H1 (cell line): ENCODE results near the gene ZBTB49. TPM values are rescaled to one million over a fixed set of nuclear protein-coding genes. Genes with fewer than 3 reads are reported as not detected.

Experiments used
- CTCF ChIA-PET: fragments of 300-600 bp; sonication (Branson Sonifier 250); formaldehyde crosslinking; loops from one replicate; lab custom pipeline; 2021; ENCODE audit not compliant: partially characterized antibody; lab: Charles Lee
- POLR2A ChIA-PET: fragments of 300-600 bp; sonication (Branson Sonifier 250); formaldehyde crosslinking; loops from one replicate; lab custom pipeline; 2021; ENCODE audit warnings: inconsistent platforms; ENCODE audit not compliant: partially characterized antibody; lab: Charles Lee
- DNase-seq, 2 experiments: peaks; one replicate each; pipeline versions ENCODE4 v3.0.0 to v3.0.0-alpha.2; 2010 to 2022; ENCODE audit warnings: low spot score in 2 of 2, low read depth in 1 of 2, mixed read lengths in 1 of 2
- FAIRE-seq: peaks from 2 replicates; lab custom pipeline; 2011; peaks lifted over from hg19 to GRCh38; lab: Jason Lieb, UNC
- H2AFZ ChIP-seq: 2 replicates; pipeline ENCODE4 v1.8.1; 2012; ENCODE audit warnings: low read length, inconsistent platforms
- H2AK5ac ChIP-seq: 2 replicates; pipeline ENCODE4 v1.6.1; 2013; ENCODE audit warnings: low read depth, low read length
- H2BK120ac ChIP-seq: replicated peaks from 2 replicates; pipeline ENCODE3; 2013; ENCODE audit warnings: low read depth, low read length, inconsistent platforms
- H2BK12ac ChIP-seq: 2 replicates; pipeline ENCODE4 v1.6.1; 2013; ENCODE audit warnings: low read depth, low read length
- H2BK15ac ChIP-seq: 2 replicates; pipeline ENCODE4 v1.6.1; 2013; ENCODE audit warnings: low read length
- H2BK20ac ChIP-seq: 2 replicates; pipeline ENCODE4 v1.6.1; 2013; ENCODE audit warnings: low read length
- H2BK5ac ChIP-seq: 2 replicates; pipeline ENCODE4 v1.6.1; 2013; ENCODE audit warnings: low read depth, low read length
- H3K14ac ChIP-seq: 2 replicates; pipeline ENCODE4 v1.6.1; 2013; ENCODE audit warnings: inconsistent platforms; ENCODE audit not compliant: insufficient read length
- H3K18ac ChIP-seq: 2 replicates; pipeline ENCODE4 v1.6.1; 2013; ENCODE audit warnings: low read length; ENCODE audit errors: extremely low read depth
- H3K23ac ChIP-seq: 2 replicates; pipeline ENCODE4 v1.6.1; 2013; ENCODE audit warnings: inconsistent platforms; ENCODE audit not compliant: insufficient read length
- H3K23me2 ChIP-seq: 2 replicates; pipeline ENCODE4 v1.6.1; 2013; ENCODE audit warnings: low read depth, low read length
- H3K27ac ChIP-seq: 2 replicates; pipeline ENCODE4 v1.6.1; 2011; ENCODE audit warnings: low read depth, low read length, inconsistent platforms
- H3K27me3 ChIP-seq, 4 experiments: replicated peaks in 1 of 4; 1 replicate in 1 of 4; 2 replicates in 3 of 4; pipeline versions ENCODE4 v1.6.1 to v1.8.1; 2011 to 2013; ENCODE audit warnings: low read length in 3 of 4, mild to moderate bottlenecking in 3 of 4, inconsistent platforms in 2 of 4, mixed read lengths in 2 of 4, moderate library complexity in 1 of 4; ENCODE audit not compliant: control insufficient read depth in 3 of 4, insufficient read depth in 3 of 4; ENCODE audit errors: extremely low read depth in 1 of 4
- H3K36me3 ChIP-seq, 4 experiments: 2 replicates each; pipeline versions ENCODE4 v1.6.1 to v1.8.1; 2011 to 2013; ENCODE audit warnings: mild to moderate bottlenecking in 4 of 4, low read length in 3 of 4, moderate library complexity in 2 of 4, control low read depth in 1 of 4, inconsistent platforms in 1 of 4; ENCODE audit not compliant: insufficient read depth in 4 of 4, control insufficient read depth in 2 of 4
- H3K4ac ChIP-seq: replicated peaks from 2 replicates; pipeline ENCODE3; 2013; ENCODE audit warnings: low read length, low read depth, mixed read lengths, inconsistent platforms; ENCODE audit not compliant: insufficient read length
- H3K4me1 ChIP-seq, 4 experiments: replicated peaks in 1 of 4; 1 replicate in 1 of 4; 2 replicates in 3 of 4; pipeline versions ENCODE4 v1.6.1 to v1.8.1; 2011 to 2013; ENCODE audit warnings: low read length in 3 of 4, inconsistent platforms in 2 of 4, mixed read lengths in 1 of 4; ENCODE audit not compliant: insufficient read depth in 4 of 4, control insufficient read depth in 3 of 4
- H3K4me2 ChIP-seq, 2 experiments: 2 replicates each; pipeline versions ENCODE4 v1.6.1 to v1.8.1; 2011 to 2013; ENCODE audit warnings: low read depth in 2 of 2, low read length in 2 of 2, control low read depth in 1 of 2, inconsistent platforms in 1 of 2, mild to moderate bottlenecking in 1 of 2; ENCODE audit not compliant: insufficient read depth in 1 of 2
- H3K4me3 ChIP-seq, 4 experiments: fragments of 200-600, 300-600 bp in 1 of 4; sonication (generic), shearing (Covaris generic), sonication (Bioruptor Twin) in 1 of 4; 2 replicates each; pipeline versions ENCODE4 v1.5.1 to v1.8.1; 2011 to 2016; ENCODE audit warnings: low read length in 4 of 4, low read depth in 3 of 4, control low read depth in 2 of 4, inconsistent platforms in 2 of 4, mild to moderate bottlenecking in 2 of 4, mixed read lengths in 1 of 4, moderate library complexity in 1 of 4; ENCODE audit not compliant: insufficient read depth in 2 of 4; ENCODE audit errors: extremely low read depth in 1 of 4
- H3K56ac ChIP-seq: replicated peaks from 2 replicates; pipeline ENCODE3; 2013; ENCODE audit warnings: low read depth, mild to moderate bottlenecking, mixed read lengths, low read length, inconsistent platforms; ENCODE audit not compliant: insufficient read length
- H3K79me1 ChIP-seq: 2 replicates; pipeline ENCODE4 v1.6.1; 2013; ENCODE audit warnings: low read depth, low read length, control low read depth
- H3K79me2 ChIP-seq, 2 experiments: 2 replicates each; pipeline versions ENCODE4 v1.6.1 to v1.8.1; 2012 to 2013; ENCODE audit warnings: low read length in 2 of 2, mild to moderate bottlenecking in 2 of 2, inconsistent platforms in 1 of 2; ENCODE audit not compliant: insufficient read depth in 2 of 2, control insufficient read depth in 1 of 2
- H3K9ac ChIP-seq, 4 experiments: replicated peaks in 1 of 4; 1 replicate in 1 of 4; 2 replicates in 3 of 4; pipeline versions ENCODE4 v1.6.1 to v1.8.1; 2011 to 2013; ENCODE audit warnings: low read depth in 3 of 4, low read length in 3 of 4, control low read depth in 2 of 4, mild to moderate bottlenecking in 2 of 4, moderate library complexity in 2 of 4, inconsistent platforms in 1 of 4; ENCODE audit errors: extremely low read depth in 1 of 4
- H3K9me3 ChIP-seq, 2 experiments: 2 replicates each; pipeline versions ENCODE4 v1.6.1 to v1.8.1; 2012 to 2013; ENCODE audit warnings: mild to moderate bottlenecking in 2 of 2, moderate library complexity in 2 of 2, control low read depth in 1 of 2, inconsistent platforms in 1 of 2, low read depth in 1 of 2, low read length in 1 of 2, mixed read lengths in 1 of 2; ENCODE audit not compliant: insufficient read depth in 2 of 2
- H4K20me1 ChIP-seq, 2 experiments: replicated peaks in 1 of 2; 2 replicates each; pipeline versions ENCODE3 to v1.8.1; 2011 to 2013; ENCODE audit warnings: inconsistent platforms in 2 of 2, low read length in 2 of 2, mild to moderate bottlenecking in 1 of 2; ENCODE audit not compliant: insufficient read depth in 2 of 2, control insufficient read depth in 1 of 2
- H4K5ac ChIP-seq: 2 replicates; pipeline ENCODE4 v1.6.1; 2013; ENCODE audit warnings: low read length, low read depth, mixed read lengths, inconsistent platforms; ENCODE audit not compliant: insufficient read length
- H4K8ac ChIP-seq: 2 replicates; pipeline ENCODE4 v1.8.0; 2013; ENCODE audit warnings: mild to moderate bottlenecking, moderate library complexity, low read length, inconsistent platforms; ENCODE audit not compliant: insufficient read depth; ENCODE audit errors: extremely low read depth
- H4K91ac ChIP-seq: replicated peaks from 2 replicates; pipeline ENCODE3; 2013; ENCODE audit warnings: low read length, mixed read lengths, inconsistent platforms; ENCODE audit not compliant: insufficient read length
- EZH2 ChIP-seq: fragments of 200-600 bp; sonication (generic); IDR thresholded peaks from 2 replicates; pipeline ENCODE4 v1.7.1; 2012; ENCODE audit warnings: low read depth, mild to moderate bottlenecking, moderate library complexity, low read length, inconsistent platforms; ENCODE audit not compliant: severe bottlenecking
- HDAC6 ChIP-seq: IDR thresholded peaks from one replicate; pipeline ENCODE4 v1.7.1; 2012; ENCODE audit warnings: low read depth, mild to moderate bottlenecking, inconsistent platforms, low read length, moderate library complexity
- JUN ChIP-seq: IDR thresholded peaks from 2 replicates; pipeline ENCODE4 v1.6.1; 2011; ENCODE audit warnings: low read depth, mild to moderate bottlenecking, improper control_type of control experiment, low read length
- WGBS, 2 experiments: shearing (Covaris generic) in 1 of 2; methylation state at CpG; one replicate each; pipeline versions ENCODE4 v1.1.6 to v1.1.7; 2013 to 2015; ENCODE audit warnings: low lambda C conversion rate in 2 of 2, mixed read lengths in 2 of 2, inconsistent platforms in 1 of 2, low coverage in 1 of 2, missing lambda C conversion rate in 1 of 2; ENCODE audit not compliant: insufficient replicate concordance in 2 of 2, insufficient coverage in 1 of 2, insufficient read length in 1 of 2; ENCODE audit errors: extremely low coverage in 1 of 2, missing lambda C conversion rate in 1 of 2; 5-methylcytosine and 5-hydroxymethylcytosine counted together
- polyA plus RNA-seq, 7 experiments: library from polyadenylated mRNA; depleted of rRNA in 3 of 7; stranded (reverse) in 5 of 7; unstranded in 2 of 7; fragments of >200 nt in 5 of 7; fragments of 200-250 nt in 2 of 7; gene quantifications; 1 replicate in 5 of 7; 2 replicates in 1 of 7; 4 replicates in 1 of 7; pipeline versions ENCODE4 v1.2.1 to v1.2.3, GENCODE V29; 2011 to 2013; ENCODE audit warnings: missing spikeins in 2 of 7, mixed read lengths in 2 of 7
- total RNA-seq: library from RNA; stranded (reverse); fragmentation: NEBNext Ultra II Directional; extraction: Animal tissue kit (Norgen Biotek cat#: 25700); gene quantifications from 2 replicates; pipeline ENCODE4 v1.2.1, GENCODE V29; 2021

The ZBTB49 gene
- total and polyA plus RNA-seq, 2 of the 8 experiments (the other 6 are each of a cell fraction or from before 2014, with no cell fraction given) = 4.2 to 6.8 TPM

DNA sequence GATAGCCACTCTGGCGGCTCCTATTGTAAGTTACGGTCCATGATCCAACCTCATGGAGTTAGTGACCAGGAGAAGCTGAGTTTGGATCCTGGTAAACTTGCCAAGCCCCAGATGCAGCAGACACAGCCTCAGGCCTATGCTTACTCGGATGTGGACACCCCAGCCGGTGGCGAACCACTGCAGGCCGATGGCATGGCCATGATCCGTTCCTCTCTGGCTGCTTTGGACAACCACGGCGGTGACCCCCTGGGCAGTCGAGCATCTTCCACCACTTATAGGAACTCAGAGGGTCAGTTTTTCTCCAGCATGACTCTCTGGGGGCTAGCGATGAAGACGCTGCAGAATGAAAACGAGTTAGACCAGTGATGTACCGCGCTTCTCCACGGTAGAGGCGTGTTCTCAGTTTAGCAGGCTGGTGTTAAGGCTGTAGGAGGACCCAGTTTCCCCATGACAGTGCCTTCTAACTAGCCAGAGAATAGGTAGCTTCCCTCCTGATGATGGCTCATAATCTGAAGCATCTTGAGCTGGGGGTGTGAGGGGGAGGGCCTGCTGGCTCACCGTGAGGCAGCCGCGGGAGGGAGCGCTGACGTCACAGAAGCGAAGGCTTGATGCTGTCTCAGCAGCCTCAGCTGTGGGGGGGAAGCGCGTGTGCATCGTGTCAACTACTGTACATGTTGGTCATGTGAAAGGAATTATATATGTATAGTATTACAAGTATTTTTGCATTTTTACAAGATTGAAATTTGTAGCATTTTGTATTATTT lies 31.1 kb downstream of the ZBTB49 start:
- Histone ChIP-seq H2BK20ac (no peak overlapping the region), H2AK5ac (no peak overlapping the region), H3K4ac (no peak overlapping the region), H3K9me3 (no peaks in the 10 kb centered on the region), H3K4me1 (0 out of 7 replicates have a peak, but pooled peaks cover 0 to 6% (median 0%) of the 10 kb centered on the region in 4 experiments), H3K36me3 (peaks cover 0 to 22% (median 8%) of the 10 kb centered on the region in 4 experiments; a peak in 5 of 8 replicates), H3K4me2 (no peak overlapping the region), H3K56ac (no peak overlapping the region), H3K18ac (no peak overlapping the region), H2AFZ (no peak overlapping the region), H4K8ac (no peak overlapping the region), H4K20me1 (peaks cover 0 to 1% of the 10 kb centered on the region in 2 experiments), H3K23ac (no peak overlapping the region), H2BK15ac (no peak overlapping the region), H3K14ac (no peak overlapping the region), H4K5ac (no peak overlapping the region), H2BK12ac (no peak overlapping the region), H3K79me2 (no peaks in the 10 kb centered on the region), H3K4me3 (no peak overlapping the region), H4K91ac (no peak overlapping the region), H2BK5ac (no peak overlapping the region), H3K23me2 (no peaks in the 10 kb centered on the region), H3K9ac (no peak overlapping the region), H3K79me1 (peaks cover 3% of the 10 kb centered on the region; the same call in 1 of the 2 replicates), H2BK120ac (no peak overlapping the region), H3K27me3 (no peaks in the 10 kb centered on the region), H3K27ac (no peak overlapping the region)
- 94% methylated on average over 26 of the region's 26 CpGs; no CpG with 5 or more reads in 1 of the 2 experiments for WGBS, 2 experiments
- DNase-seq (no peak), FAIRE-seq (no peak)
- ChIA-PET CTCF (interaction anchor here (0.6 to 1.8 kb wide), 2 partner anchors 15 to 37 kb away, joined by 3 to 4 read pairs; no protein-coding TSS in a partner anchor), POLR2A (no interaction called here)
- TF ChIP-seq HDAC6 (no peak), JUN (no peak), EZH2 (no peak)
